Left cardiac atrium (tissue), 4 donors: ENCODE results near the gene TOR2A. TPM values are rescaled to one million over a fixed set of nuclear protein-coding genes. Genes with fewer than 3 reads are reported as not detected.

Source experiments
- ATAC-seq, 2 donors: fragments of 200-7000 bp; cut with Tn5 transposase; one replicate each; pipeline ENCODE4 v1.9.1; 2020; ENCODE audit warnings: mild to moderate bottlenecking in 2 of 2, moderate library complexity in 2 of 2
- DNase-seq: peaks from one replicate; pipeline ENCODE4 v3.0.0-alpha.2; 2020
- intact Hi-C, 2 donors: fragments of 100-400 bp; cut with DNase I; formaldehyde crosslinking; loops; one replicate each; pipeline versions ENCODE4 v1.14.1 to v1.15.1; 2022 to 2023
- total RNA-seq, 2 donors: library from RNA; stranded (reverse); fragmentation: NEBNext Ultra II Directional; extraction: Animal tissue kit (Norgen Biotek cat#: 25700); gene quantifications; one replicate each; pipeline ENCODE4 v1.2.1, GENCODE V29; 2021
- donor health status: DM: no; HTN: yes; CAD: no.
- donor health status: DM: no; HTN: yes; CAD: no; lungs with severe emphysema.
- donor health status: DM: yes; HTN: yes; CAD: no.
- donor health status: Dilated cardiomyopathy.

Gene TOR2A
- total RNA-seq, 2 donors from 2014 or later, result 5.1 TPM

DNA sequence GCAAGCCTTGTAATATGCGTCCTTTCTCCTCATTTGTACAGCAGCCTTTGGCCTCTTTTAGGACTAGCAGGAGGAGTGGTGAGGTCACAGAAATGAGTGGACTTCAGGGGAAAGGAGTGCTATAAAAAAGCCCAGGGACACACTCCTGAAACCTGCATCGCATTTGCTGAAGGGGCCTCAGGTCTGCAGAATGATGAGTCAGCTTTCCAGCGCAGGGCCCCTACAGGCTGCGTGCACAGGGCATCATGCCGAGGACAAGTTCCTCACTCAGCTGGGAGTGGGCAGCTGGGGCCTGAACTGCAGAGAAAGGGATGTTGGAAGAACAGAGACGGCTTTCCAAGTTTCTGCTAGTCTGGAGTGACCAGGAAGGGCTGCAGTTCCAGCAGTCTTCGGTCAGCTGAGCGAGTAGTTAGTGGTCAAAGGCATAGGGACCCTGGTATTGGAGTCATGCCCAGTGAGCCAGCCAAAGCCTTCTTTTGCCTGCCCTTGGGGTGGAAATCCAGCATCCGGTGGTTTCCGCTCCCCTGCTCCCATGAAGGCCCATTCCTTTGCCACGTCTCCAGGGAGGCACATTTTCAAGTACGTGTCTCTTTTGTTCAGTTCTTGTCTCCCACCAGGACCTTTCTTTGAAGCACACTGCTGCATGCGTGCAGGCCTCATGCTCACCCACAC, 45.6 kb downstream of the TOR2A start:
- no peak for DNase-seq
- no peak for ATAC-seq
- intact Hi-C loops, result no loop called here

GRCh38 chr9:127686461-127687393, 48.4 kb downstream of the TOR2A start:
- ATAC-seq (no peak), DNase-seq (no peak)
- intact Hi-C loops, result no loop called here

GRCh38 chr9:127684576-127684975, 50.5 kb downstream of the TOR2A start:
- intact Hi-C loops, result no loop called here
- DNase-seq (no peak), ATAC-seq (no peak)

GRCh38 chr9:127683723-127684122, 51.4 kb downstream of the TOR2A start:
- ATAC-seq (no peak), DNase-seq (no peak)
- intact Hi-C loops, result no loop called here

- DNase-seq (no peak), ATAC-seq (no peak)
- intact Hi-C loops, result no loop called here
Observed at GRCh38 chr9:127682351-127683136, 52.5 kb downstream of the TOR2A start.

Other genes starting within 250 kb of the TOR2A start
- gene STXBP1, start 123.0 kb downstream of the TOR2A start, total RNA-seq, result 10 to 100 TPM; 40.4 to 41.5 TPM
- not detected for gene CFAP157, start 28.3 kb downstream of the TOR2A start, total RNA-seq
- gene PTRH1, start 19.6 kb downstream of the TOR2A start, total RNA-seq, result 10 to 100 TPM; 12.3 to 14.3 TPM
- gene TTC16, start 19.2 kb downstream of the TOR2A start, total RNA-seq, result under 1 TPM; 0.05 to 0.09 TPM
- 10 to 100 TPM; 18.4 to 21.5 TPM for gene SH2D3C, start 43.4 kb upstream of the TOR2A start, total RNA-seq
- 10 to 100 TPM; 58.3 to 64.2 TPM for gene CDK9, start 50.7 kb upstream of the TOR2A start, total RNA-seq
- 10 to 100 TPM; 40.4 to 59.5 TPM for gene FPGS, start 67.6 kb upstream of the TOR2A start, total RNA-seq
- gene ENG, start 119.4 kb upstream of the TOR2A start, total RNA-seq, result 100 to 1,000 TPM; 132 to 392 TPM
- 100 to 1,000 TPM; 593 to 626 TPM for gene AK1, start 142.4 kb upstream of the TOR2A start, total RNA-seq
- 10 to 100 TPM; 56.7 to 71.7 TPM for gene ST6GALNAC6, start 164.3 kb upstream of the TOR2A start, total RNA-seq
- gene ST6GALNAC4, start 181.7 kb upstream of the TOR2A start, total RNA-seq, result 10 to 100 TPM; 35.8 to 49.9 TPM
- gene PIP5KL1, start 195.5 kb upstream of the TOR2A start, total RNA-seq, result under 1 TPM; 0.50 to 0.99 TPM
- 10 to 100 TPM; 14.7 to 18.3 TPM for gene DPM2, start 202.6 kb upstream of the TOR2A start, total RNA-seq
- 10 to 100 TPM; 24.9 to 27.3 TPM for gene EEIG1, start 245.7 kb upstream of the TOR2A start, total RNA-seq